ENCODE measurements around the gene ABCA13.
A peak's percentile ranks its signal among the peaks of the same experiment; 100 is the strongest.

Gene ABCA13

DNA sequence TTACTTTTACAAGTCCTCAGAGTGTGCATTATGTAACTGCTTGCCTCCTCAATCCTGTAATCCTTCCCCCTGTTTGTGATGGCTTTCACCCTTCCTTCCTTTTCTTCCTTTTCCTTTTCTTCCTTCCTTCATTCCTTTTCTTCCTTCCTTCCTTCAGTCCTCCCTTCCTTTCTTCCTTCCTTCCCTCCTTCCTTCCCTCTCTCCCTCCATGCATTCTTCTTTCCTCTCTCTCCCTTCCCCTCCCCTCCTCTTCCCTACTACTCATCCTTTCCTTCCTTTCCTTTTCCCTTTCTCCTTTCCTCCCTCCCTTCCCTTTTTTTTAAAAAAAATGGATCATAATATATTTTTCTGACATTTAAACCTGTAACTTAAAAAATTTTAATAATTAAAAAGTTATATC, 22.2 kb upstream of the ABCA13 start:
- no peak for DNase-seq
- Histone ChIP-seq H3K4me3 (ENCODE audit: low read depth, low read length) (no peak overlapping the region), H3K27me3 (replicated peaks) (no peaks in the 10 kb centered on the region), H3K36me3 (replicated peaks) (no peaks in the 10 kb centered on the region), H3K27ac (no peak overlapping the region)
- TF ChIP-seq, protein P1, sequence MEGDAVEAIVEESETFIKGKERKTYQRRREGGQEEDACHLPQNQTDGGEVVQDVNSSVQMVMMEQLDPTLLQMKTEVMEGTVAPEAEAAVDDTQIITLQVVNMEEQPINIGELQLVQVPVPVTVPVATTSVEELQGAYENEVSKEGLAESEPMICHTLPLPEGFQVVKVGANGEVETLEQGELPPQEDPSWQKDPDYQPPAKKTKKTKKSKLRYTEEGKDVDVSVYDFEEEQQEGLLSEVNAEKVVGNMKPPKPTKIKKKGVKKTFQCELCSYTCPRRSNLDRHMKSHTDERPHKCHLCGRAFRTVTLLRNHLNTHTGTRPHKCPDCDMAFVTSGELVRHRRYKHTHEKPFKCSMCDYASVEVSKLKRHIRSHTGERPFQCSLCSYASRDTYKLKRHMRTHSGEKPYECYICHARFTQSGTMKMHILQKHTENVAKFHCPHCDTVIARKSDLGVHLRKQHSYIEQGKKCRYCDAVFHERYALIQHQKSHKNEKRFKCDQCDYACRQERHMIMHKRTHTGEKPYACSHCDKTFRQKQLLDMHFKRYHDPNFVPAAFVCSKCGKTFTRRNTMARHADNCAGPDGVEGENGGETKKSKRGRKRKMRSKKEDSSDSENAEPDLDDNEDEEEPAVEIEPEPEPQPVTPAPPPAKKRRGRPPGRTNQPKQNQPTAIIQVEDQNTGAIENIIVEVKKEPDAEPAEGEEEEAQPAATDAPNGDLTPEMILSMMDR (IDR thresholded peaks at IDR 0.05; ENCODE audit: low read depth, low read length, missing control alignments) = no peak
- in situ Hi-C loops (cut with HindIII; ENCODE audit: low pct_ligation_motif_present, low sequenced_read_pairs) = no loop called here

- no peak overlapping the region for H3K27ac ChIP-seq
- no peaks in the 10 kb centered on the region for H3K27me3 ChIP-seq (replicated peaks)
- no peaks in the 10 kb centered on the region for H3K36me3 ChIP-seq (replicated peaks)
- TF ChIP-seq, protein P1 (IDR thresholded peaks at IDR 0.05; ENCODE audit: low read depth, low read length, missing control alignments) = no peak
- in situ Hi-C loops (cut with HindIII; ENCODE audit: low pct_ligation_motif_present, low sequenced_read_pairs) = no loop called here
- DNase-seq = no peak
- H3K4me3 ChIP-seq (ENCODE audit: low read depth, low read length) = no peak overlapping the region
Measured at GRCh38 chr7:48150086-48150485, 21.2 kb upstream of the ABCA13 start.

- DNase-seq = peak; percentile 63
- TF ChIP-seq, protein P1 (IDR thresholded peaks at IDR 0.05; ENCODE audit: low read depth, low read length, missing control alignments) = peak; percentile 85
Measured at GRCh38 chr7:48154792-48155413, 16.4 kb upstream of the ABCA13 start.

GRCh38 chr7:48158404-48158803, 12.9 kb upstream of the ABCA13 start:
- H3K27me3 ChIP-seq (replicated peaks) = no peaks in the 10 kb centered on the region

More at GRCh38 chr7:48154792-48155413, 16.4 kb upstream of the ABCA13 start:
- Histone ChIP-seq H3K27ac (no peak overlapping the region), H3K36me3 (replicated peaks) (no peaks in the 10 kb centered on the region), H3K4me3 (ENCODE audit: low read depth, low read length) (no peak overlapping the region), H3K27me3 (replicated peaks) (no peaks in the 10 kb centered on the region)
- in situ Hi-C loops (cut with HindIII; ENCODE audit: low pct_ligation_motif_present, low sequenced_read_pairs) = no loop called here

DNA sequence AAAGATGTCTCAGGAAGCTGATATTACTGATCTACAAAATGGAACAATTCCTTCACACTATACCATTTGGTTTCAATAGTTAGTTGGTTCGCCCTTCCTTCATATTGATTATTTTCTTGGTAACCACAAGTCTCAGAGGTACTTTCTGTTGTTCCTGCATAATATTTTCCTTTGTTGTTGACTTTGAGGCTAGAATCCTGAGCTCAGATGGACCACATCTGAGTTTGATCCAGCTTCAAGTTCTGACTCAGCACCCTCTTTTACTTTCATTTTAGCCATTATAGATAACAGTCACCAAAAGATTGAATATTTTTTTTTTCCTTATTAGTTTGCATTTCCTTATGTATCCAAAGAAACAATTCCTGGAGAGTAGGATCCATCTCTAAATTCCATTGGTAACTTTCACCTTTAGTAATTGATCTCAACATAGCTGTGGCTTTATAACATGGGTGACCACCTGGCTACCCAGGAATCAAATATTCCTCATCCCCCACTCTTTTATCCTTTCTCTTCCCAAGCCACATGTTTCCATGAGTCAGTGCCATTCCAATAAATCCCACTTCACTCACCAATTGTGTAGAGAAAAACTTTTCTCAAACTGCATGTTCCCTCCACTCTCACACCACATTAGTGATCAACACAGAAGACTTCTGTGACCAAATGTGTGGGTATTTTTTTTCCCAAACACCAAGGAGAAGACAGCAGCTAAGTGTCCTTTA, 9.7 kb upstream of the ABCA13 start:
- Histone ChIP-seq H3K4me3 (ENCODE audit: low read depth, low read length) (no peak overlapping the region), H3K36me3 (replicated peaks) (no peaks in the 10 kb centered on the region), H3K27ac (no peak overlapping the region), H3K27me3 (replicated peaks) (no peaks in the 10 kb centered on the region)
- peak; percentile 38 for DNase-seq
- in situ Hi-C loops (cut with HindIII; ENCODE audit: low pct_ligation_motif_present, low sequenced_read_pairs) = no loop called here
- TF ChIP-seq, protein P1 (IDR thresholded peaks at IDR 0.05; ENCODE audit: low read depth, low read length, missing control alignments) = no peak

More at GRCh38 chr7:48158404-48158803, 12.9 kb upstream of the ABCA13 start:
- in situ Hi-C loops (cut with HindIII; ENCODE audit: low pct_ligation_motif_present, low sequenced_read_pairs) = no loop called here
- peak; percentile 70 for DNase-seq
- TF ChIP-seq, protein P1 (IDR thresholded peaks at IDR 0.05; ENCODE audit: low read depth, low read length, missing control alignments) = no peak
- Histone ChIP-seq H3K4me3 (ENCODE audit: low read depth, low read length) (no peak overlapping the region), H3K36me3 (replicated peaks) (no peaks in the 10 kb centered on the region), H3K27ac (no peak overlapping the region)
